HepG2 (cell line): ENCODE results near the gene RTBDN. TPM values are rescaled to one million over a fixed set of nuclear protein-coding genes. Genes with fewer than 3 reads are reported as not detected.

Experiments used
- PCBP1 ChIP-seq: fragments of 200-400 bp; formaldehyde crosslinking; IDR thresholded peaks from 2 replicates; pipeline ENCODE4 v1.6.1; 2017; ENCODE audit warnings: mild to moderate bottlenecking, low read depth, low read length, borderline replicate concordance
- SMARCC2 ChIP-seq: fragments of 450-650 bp; IDR thresholded peaks from 2 replicates; pipeline ENCODE4 v1.6.1; 2017; ENCODE audit warnings: antibody characterized with exemption, mild to moderate bottlenecking
- ZBTB7B ChIP-seq: sonication (generic); formaldehyde crosslinking; IDR thresholded peaks from 2 replicates; pipeline ENCODE4 v1.4.0; 2020; ENCODE audit warnings: missing genetic modification reagents
- ZNF274 ChIP-seq: sonication (generic); formaldehyde crosslinking; IDR thresholded peaks from 2 replicates; pipeline ENCODE4 v1.5.1; 2020; ENCODE audit warnings: mild to moderate bottlenecking, missing genetic modification reagents
- ZNF713 ChIP-seq: sonication (generic); formaldehyde crosslinking; IDR thresholded peaks from 2 replicates; pipeline ENCODE4 v1.4.0; 2020; ENCODE audit warnings: mild to moderate bottlenecking, missing genetic modification reagents
- polyA plus RNA-seq, 8 experiments: library from polyadenylated mRNA; depleted of rRNA in 3 of 8; stranded (reverse) in 7 of 8; unstranded in 1 of 8; fragments of >200 nt; fragmentation: Illumina TruSeq in 4 of 8; extraction: Trizol in 4 of 8; gene quantifications; 2 replicates each; pipeline versions ENCODE4 v1.2.1 to v1.2.3, GENCODE V29; 2011 to 2016; ENCODE audit warnings: low read depth in 4 of 8, missing spikeins in 1 of 8, mixed read lengths in 1 of 8; ENCODE audit not compliant: insufficient read depth in 1 of 8
- total RNA-seq, 5 experiments: library from RNA; depleted of rRNA; stranded (reverse); fragments of >200 nt; fragmentation: Illumina TruSeq; extraction: Trizol; gene quantifications; 2 replicates each; pipeline ENCODE4 v1.2.3, GENCODE V29; 2016; ENCODE audit warnings: low read depth in 1 of 5
- TF ChIP-seq, protein P1 (sequence below): IDR thresholded peaks from 2 replicates; pipeline ENCODE4 v1.6.1; 2016; ENCODE audit warnings: low read depth, missing genetic modification reagents, missing compliant biosample characterization
- TF ChIP-seq, protein P2 (sequence below): sonication (generic); formaldehyde crosslinking; IDR thresholded peaks from 2 replicates; pipeline ENCODE4 v1.5.0; 2020; ENCODE audit warnings: missing genetic modification reagents, mild to moderate bottlenecking, borderline replicate concordance
- TF ChIP-seq, protein P3 (sequence below): sonication (generic); formaldehyde crosslinking; IDR thresholded peaks from 2 replicates; pipeline ENCODE4 v1.8.1; 2023; ENCODE audit warnings: mild to moderate bottlenecking, missing genetic modification reagents
- TF ChIP-seq, protein P4 (sequence below): IDR thresholded peaks from 2 replicates; pipeline ENCODE4 v1.6.1; 2018; ENCODE audit warnings: missing genetic modification reagents
- TF ChIP-seq, protein P5 (sequence below): sonication (generic); formaldehyde crosslinking; IDR thresholded peaks from 2 replicates; pipeline ENCODE4 v1.4.0; 2020; ENCODE audit warnings: mild to moderate bottlenecking, missing genetic modification reagents
- TF ChIP-seq, protein P6 (sequence below): sonication (generic); formaldehyde crosslinking; IDR thresholded peaks from 2 replicates; pipeline ENCODE4 v1.9.0; 2021; ENCODE audit warnings: missing genetic modification reagents, mild to moderate bottlenecking, borderline replicate concordance

Gene RTBDN
- total and polyA plus RNA-seq, 2 of the 13 experiments (the other 11 are each of a cell fraction or from before 2014, with no cell fraction given), result 0.27 to 0.48 TPM

DNA sequence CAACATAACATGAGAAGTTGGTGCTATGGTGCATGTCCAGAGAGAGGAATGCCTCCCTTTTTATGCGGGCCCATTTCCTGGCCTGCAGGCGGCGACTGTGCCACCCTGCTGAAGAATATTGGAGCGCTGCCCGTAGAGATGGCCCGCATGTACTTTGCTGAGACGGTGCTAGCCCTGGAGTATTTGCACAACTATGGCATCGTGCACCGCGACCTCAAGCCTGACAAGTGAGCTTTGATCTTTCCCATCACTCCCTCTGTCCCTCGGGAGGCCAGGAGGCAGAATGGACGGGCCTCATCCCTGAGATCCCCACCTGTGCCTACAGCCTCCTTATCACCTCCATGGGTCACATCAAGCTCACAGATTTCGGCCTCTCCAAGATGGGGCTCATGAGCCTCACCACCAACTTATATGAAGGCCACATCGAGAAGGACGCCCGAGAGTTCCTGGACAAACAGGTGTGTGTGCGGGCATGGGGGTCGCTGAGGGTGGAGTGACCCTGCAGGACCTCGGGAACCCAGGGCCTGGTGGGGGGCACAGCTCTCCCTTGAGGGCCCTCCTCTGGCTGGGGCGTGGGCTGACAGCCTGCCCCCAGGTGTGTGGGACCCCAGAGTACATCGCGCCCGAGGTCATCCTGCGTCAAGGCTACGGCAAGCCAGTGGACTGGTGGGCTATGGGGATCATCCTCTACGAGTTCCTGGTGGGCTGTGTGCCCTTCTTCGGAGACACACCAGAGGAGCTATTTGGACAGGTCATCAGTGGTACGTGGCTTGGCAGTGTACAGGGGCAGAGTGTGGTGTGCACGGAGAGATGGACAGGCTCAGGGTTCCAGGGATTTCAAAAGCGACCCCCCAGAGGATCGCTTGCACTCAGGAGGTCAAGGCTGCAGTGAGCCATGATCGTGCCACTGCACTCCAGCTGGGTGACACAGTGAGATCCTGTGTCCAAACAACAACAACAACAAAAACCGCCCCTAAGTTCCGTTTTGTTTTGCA lies 30.6 kb upstream of the RTBDN start (continued):
- TF ChIP-seq, protein P1, sequence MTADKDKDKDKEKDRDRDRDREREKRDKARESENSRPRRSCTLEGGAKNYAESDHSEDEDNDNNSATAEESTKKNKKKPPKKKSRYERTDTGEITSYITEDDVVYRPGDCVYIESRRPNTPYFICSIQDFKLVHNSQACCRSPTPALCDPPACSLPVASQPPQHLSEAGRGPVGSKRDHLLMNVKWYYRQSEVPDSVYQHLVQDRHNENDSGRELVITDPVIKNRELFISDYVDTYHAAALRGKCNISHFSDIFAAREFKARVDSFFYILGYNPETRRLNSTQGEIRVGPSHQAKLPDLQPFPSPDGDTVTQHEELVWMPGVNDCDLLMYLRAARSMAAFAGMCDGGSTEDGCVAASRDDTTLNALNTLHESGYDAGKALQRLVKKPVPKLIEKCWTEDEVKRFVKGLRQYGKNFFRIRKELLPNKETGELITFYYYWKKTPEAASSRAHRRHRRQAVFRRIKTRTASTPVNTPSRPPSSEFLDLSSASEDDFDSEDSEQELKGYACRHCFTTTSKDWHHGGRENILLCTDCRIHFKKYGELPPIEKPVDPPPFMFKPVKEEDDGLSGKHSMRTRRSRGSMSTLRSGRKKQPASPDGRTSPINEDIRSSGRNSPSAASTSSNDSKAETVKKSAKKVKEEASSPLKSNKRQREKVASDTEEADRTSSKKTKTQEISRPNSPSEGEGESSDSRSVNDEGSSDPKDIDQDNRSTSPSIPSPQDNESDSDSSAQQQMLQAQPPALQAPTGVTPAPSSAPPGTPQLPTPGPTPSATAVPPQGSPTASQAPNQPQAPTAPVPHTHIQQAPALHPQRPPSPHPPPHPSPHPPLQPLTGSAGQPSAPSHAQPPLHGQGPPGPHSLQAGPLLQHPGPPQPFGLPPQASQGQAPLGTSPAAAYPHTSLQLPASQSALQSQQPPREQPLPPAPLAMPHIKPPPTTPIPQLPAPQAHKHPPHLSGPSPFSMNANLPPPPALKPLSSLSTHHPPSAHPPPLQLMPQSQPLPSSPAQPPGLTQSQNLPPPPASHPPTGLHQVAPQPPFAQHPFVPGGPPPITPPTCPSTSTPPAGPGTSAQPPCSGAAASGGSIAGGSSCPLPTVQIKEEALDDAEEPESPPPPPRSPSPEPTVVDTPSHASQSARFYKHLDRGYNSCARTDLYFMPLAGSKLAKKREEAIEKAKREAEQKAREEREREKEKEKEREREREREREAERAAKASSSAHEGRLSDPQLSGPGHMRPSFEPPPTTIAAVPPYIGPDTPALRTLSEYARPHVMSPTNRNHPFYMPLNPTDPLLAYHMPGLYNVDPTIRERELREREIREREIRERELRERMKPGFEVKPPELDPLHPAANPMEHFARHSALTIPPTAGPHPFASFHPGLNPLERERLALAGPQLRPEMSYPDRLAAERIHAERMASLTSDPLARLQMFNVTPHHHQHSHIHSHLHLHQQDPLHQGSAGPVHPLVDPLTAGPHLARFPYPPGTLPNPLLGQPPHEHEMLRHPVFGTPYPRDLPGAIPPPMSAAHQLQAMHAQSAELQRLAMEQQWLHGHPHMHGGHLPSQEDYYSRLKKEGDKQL (CRISPR knock-in tag), result no peak
- no peak for TF ChIP-seq PCBP1
- no peak for TF ChIP-seq ZNF274 (CRISPR knock-in tag)
- TF ChIP-seq, protein P2, sequence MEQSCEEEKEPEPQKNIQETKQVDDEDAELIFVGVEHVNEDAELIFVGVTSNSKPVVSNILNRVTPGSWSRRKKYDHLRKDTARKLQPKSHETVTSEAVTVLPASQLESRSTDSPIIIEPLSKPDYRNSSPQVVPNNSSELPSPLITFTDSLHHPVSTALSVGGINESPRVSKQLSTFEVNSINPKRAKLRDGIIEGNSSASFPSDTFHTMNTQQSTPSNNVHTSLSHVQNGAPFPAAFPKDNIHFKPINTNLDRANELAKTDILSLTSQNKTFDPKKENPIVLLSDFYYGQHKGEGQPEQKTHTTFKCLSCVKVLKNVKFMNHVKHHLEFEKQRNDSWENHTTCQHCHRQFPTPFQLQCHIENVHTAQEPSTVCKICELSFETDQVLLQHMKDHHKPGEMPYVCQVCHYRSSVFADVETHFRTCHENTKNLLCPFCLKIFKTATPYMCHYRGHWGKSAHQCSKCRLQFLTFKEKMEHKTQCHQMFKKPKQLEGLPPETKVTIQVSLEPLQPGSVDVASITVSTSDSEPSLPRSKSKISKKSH (CRISPR knock-in tag), result no peak
- TF ChIP-seq, protein P3, sequence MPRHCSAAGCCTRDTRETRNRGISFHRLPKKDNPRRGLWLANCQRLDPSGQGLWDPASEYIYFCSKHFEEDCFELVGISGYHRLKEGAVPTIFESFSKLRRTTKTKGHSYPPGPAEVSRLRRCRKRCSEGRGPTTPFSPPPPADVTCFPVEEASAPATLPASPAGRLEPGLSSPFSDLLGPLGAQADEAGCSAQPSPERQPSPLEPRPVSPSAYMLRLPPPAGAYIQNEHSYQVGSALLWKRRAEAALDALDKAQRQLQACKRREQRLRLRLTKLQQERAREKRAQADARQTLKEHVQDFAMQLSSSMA, result no peak
- TF ChIP-seq ZBTB7B (CRISPR knock-in tag), result 0 out of 2 replicates have a peak, but pooled peaks have one; percentile 6
- no peak for TF ChIP-seq ZNF713
- no peak for TF ChIP-seq SMARCC2
- TF ChIP-seq, protein P4, sequence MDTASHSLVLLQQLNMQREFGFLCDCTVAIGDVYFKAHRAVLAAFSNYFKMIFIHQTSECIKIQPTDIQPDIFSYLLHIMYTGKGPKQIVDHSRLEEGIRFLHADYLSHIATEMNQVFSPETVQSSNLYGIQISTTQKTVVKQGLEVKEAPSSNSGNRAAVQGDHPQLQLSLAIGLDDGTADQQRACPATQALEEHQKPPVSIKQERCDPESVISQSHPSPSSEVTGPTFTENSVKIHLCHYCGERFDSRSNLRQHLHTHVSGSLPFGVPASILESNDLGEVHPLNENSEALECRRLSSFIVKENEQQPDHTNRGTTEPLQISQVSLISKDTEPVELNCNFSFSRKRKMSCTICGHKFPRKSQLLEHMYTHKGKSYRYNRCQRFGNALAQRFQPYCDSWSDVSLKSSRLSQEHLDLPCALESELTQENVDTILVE, result no peak
- TF ChIP-seq, protein P5, sequence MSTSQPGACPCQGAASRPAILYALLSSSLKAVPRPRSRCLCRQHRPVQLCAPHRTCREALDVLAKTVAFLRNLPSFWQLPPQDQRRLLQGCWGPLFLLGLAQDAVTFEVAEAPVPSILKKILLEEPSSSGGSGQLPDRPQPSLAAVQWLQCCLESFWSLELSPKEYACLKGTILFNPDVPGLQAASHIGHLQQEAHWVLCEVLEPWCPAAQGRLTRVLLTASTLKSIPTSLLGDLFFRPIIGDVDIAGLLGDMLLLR (CRISPR knock-in tag), result no peak
- TF ChIP-seq, protein P6, sequence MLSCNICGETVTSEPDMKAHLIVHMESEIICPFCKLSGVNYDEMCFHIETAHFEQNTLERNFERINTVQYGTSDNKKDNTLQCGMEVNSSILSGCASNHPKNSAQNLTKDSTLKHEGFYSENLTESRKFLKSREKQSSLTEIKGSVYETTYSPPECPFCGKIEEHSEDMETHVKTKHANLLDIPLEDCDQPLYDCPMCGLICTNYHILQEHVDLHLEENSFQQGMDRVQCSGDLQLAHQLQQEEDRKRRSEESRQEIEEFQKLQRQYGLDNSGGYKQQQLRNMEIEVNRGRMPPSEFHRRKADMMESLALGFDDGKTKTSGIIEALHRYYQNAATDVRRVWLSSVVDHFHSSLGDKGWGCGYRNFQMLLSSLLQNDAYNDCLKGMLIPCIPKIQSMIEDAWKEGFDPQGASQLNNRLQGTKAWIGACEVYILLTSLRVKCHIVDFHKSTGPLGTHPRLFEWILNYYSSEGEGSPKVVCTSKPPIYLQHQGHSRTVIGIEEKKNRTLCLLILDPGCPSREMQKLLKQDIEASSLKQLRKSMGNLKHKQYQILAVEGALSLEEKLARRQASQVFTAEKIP (CRISPR knock-in tag), result no peak
